IMR-90 (cell line): ENCODE data around the gene COL6A5. TPM values are rescaled to one million over a fixed set of nuclear protein-coding genes. Genes with fewer than 3 reads are reported as not detected.

Experiments used
- ATAC-seq: fragments of 200-7000 bp; cut with Tn5 transposase; 2 replicates; pipeline ENCODE4 v1.9.1; 2020; ENCODE audit warnings: low read depth, mild to moderate bottlenecking, moderate library complexity
- BruUV-seq: library from RNA; stranded (reverse); fragments of 400-500 nt; replicated peaks from 2 replicates; lab custom pipeline; 2021; lab: Mats Ljungman, UMichigan
- CTCF ChIA-PET: fragments of 300-600 bp; formaldehyde crosslinking; extraction: SDS; loops from one replicate; lab custom pipeline; 2021; ENCODE audit warnings: antibody characterized with exemption; lab: Yijun Ruan, JAX
- POLR2A ChIA-PET: fragments of 300-600 bp; sonication (Branson Sonifier 250); formaldehyde crosslinking; loops from one replicate; lab custom pipeline; 2022; ENCODE audit warnings: antibody characterized with exemption; ENCODE audit not compliant: unreplicated experiment; lab: Charles Lee
- DNase-seq: peaks from one replicate; pipeline ENCODE4 v3.0.0; 2013
- H2AFZ ChIP-seq: replicated peaks from 2 replicates; pipeline ENCODE3; 2013; ENCODE audit warnings: low read length, mild to moderate bottlenecking; ENCODE audit not compliant: poor library complexity
- H2AK5ac ChIP-seq: 2 replicates; pipeline ENCODE4 v1.6.1; 2013; ENCODE audit warnings: low read depth, low read length, inconsistent platforms
- H2AK9ac ChIP-seq: replicated peaks from 2 replicates; pipeline ENCODE3; 2013; ENCODE audit warnings: mild to moderate bottlenecking, low read depth, low read length, moderate library complexity; ENCODE audit not compliant: poor library complexity
- H2BK120ac ChIP-seq: 2 replicates; pipeline ENCODE4 v1.6.1; 2013; ENCODE audit warnings: low read depth, low read length, inconsistent platforms
- H2BK15ac ChIP-seq: 3 replicates; pipeline ENCODE4 v1.6.1; 2013; ENCODE audit warnings: low read depth, low read length, inconsistent platforms
- H2BK20ac ChIP-seq: 2 replicates; pipeline ENCODE4 v1.6.1; 2013; ENCODE audit warnings: low read depth, mild to moderate bottlenecking, inconsistent platforms, low read length, moderate library complexity
- H2BK5ac ChIP-seq: 2 replicates; pipeline ENCODE4 v1.6.1; 2013; ENCODE audit warnings: mild to moderate bottlenecking, low read depth, low read length, inconsistent platforms; ENCODE audit not compliant: poor library complexity, severe bottlenecking
- H3K14ac ChIP-seq: replicated peaks from 2 replicates; pipeline ENCODE4 v1.6.1; 2013; ENCODE audit warnings: low read depth, low read length, inconsistent platforms
- H3K18ac ChIP-seq: 2 replicates; pipeline ENCODE4 v1.6.1; 2013; ENCODE audit warnings: low read depth, low read length, control low read depth
- H3K23ac ChIP-seq: 2 replicates; pipeline ENCODE4 v1.6.1; 2013; ENCODE audit warnings: low read depth, low read length, inconsistent platforms
- H3K27ac ChIP-seq: 2 replicates; pipeline ENCODE4 v1.5.1; 2013; ENCODE audit warnings: mild to moderate bottlenecking, control low read depth, low read length; ENCODE audit not compliant: insufficient read depth
- H3K27me3 ChIP-seq: 2 replicates; pipeline ENCODE4 v1.6.1; 2013; ENCODE audit warnings: low read length; ENCODE audit not compliant: control insufficient read depth, insufficient read depth
- H3K36me3 ChIP-seq: 2 replicates; pipeline ENCODE4 v1.6.1; 2013; ENCODE audit warnings: low read length, mixed read lengths; ENCODE audit not compliant: control insufficient read depth, insufficient read depth
- H3K4ac ChIP-seq: 2 replicates; pipeline ENCODE4 v1.6.1; 2013; ENCODE audit warnings: low read depth, low read length, inconsistent platforms
- H3K4me1 ChIP-seq: 2 replicates; pipeline ENCODE4 v1.6.1; 2013; ENCODE audit warnings: low read length, mixed read lengths; ENCODE audit not compliant: control insufficient read depth, insufficient read depth
- H3K4me2 ChIP-seq: 2 replicates; pipeline ENCODE4 v1.6.1; 2013; ENCODE audit warnings: low read depth, mild to moderate bottlenecking, control low read depth, low read length, moderate library complexity
- H3K4me3 ChIP-seq: 2 replicates; pipeline ENCODE4 v1.5.1; 2013; ENCODE audit warnings: low read depth, mild to moderate bottlenecking, control low read depth, low read length, moderate library complexity; ENCODE audit not compliant: insufficient read depth
- H3K56ac ChIP-seq: 2 replicates; pipeline ENCODE4 v1.6.1; 2013; ENCODE audit warnings: low read length, inconsistent platforms; ENCODE audit not compliant: insufficient read depth; ENCODE audit errors: extremely low read depth
- H3K79me1 ChIP-seq, 2 experiments: 2 replicates each; pipeline ENCODE4 v1.6.1; 2013; ENCODE audit warnings: low read length in 2 of 2, inconsistent platforms in 1 of 2, low read depth in 1 of 2
- H3K9ac ChIP-seq: 2 replicates; pipeline ENCODE4 v1.6.1; 2013; ENCODE audit warnings: low read depth, low read length, control low read depth
- H3K9me1 ChIP-seq: 2 replicates; pipeline ENCODE4 v1.6.1; 2013; ENCODE audit warnings: low read length, inconsistent platforms; ENCODE audit not compliant: insufficient read depth
- H3K9me3 ChIP-seq: 2 replicates; pipeline ENCODE4 v1.6.1; 2013; ENCODE audit warnings: low read length; ENCODE audit not compliant: control insufficient read depth, insufficient read depth
- H4K20me1 ChIP-seq: 2 replicates; pipeline ENCODE4 v1.6.1; 2013; ENCODE audit warnings: low read length, inconsistent platforms; ENCODE audit not compliant: insufficient read depth
- H4K5ac ChIP-seq: 2 replicates; pipeline ENCODE4 v1.6.1; 2013; ENCODE audit warnings: mild to moderate bottlenecking, low read depth, low read length, control low read depth
- H4K8ac ChIP-seq, 2 experiments: 2 replicates each; pipeline ENCODE4 v1.6.1; 2013; ENCODE audit warnings: low read depth in 2 of 2, low read length in 2 of 2, control low read depth in 1 of 2, inconsistent platforms in 1 of 2
- H4K91ac ChIP-seq: 2 replicates; pipeline ENCODE4 v1.6.1; 2013; ENCODE audit warnings: low read depth, low read length, inconsistent platforms; ENCODE audit not compliant: insufficient read depth
- USF2 ChIP-seq: fragments of 150-350 bp; IDR thresholded peaks from 2 replicates; pipeline ENCODE4 v1.6.1; 2017; ENCODE audit warnings: mild to moderate bottlenecking, antibody characterized with exemption, low read length, low read depth
- WGBS, 2 experiments: methylation state at CpG; one replicate each; pipeline versions ENCODE4 v1.1.5 to v1.1.7; 2013; ENCODE audit warnings: missing lambda C conversion rate in 2 of 2; ENCODE audit not compliant: insufficient read length in 1 of 2; ENCODE audit errors: extremely low coverage in 2 of 2; 5-methylcytosine and 5-hydroxymethylcytosine counted together
- dilution Hi-C: fragments of 300-500 bp; cut with HindIII; formaldehyde crosslinking; loops from one replicate; pipeline ENCODE4 v1.14.3; 2018; ENCODE audit warnings: low sequenced_read_pairs; ENCODE audit not compliant: unreplicated experiment
- in situ Hi-C: fragments of 300-500 bp; cut with MboI; formaldehyde crosslinking; loops from 3 replicates; pipeline ENCODE4 v1.14.3; 2019; ENCODE audit warnings: low sequenced_read_pairs, inconsistent platforms, mixed read lengths
- intact Hi-C: fragments of 100-400 bp; cut with micrococcal nuclease; formaldehyde crosslinking; loops from 2 replicates; pipeline ENCODE4 v1.10.0; 2022
- polyA plus RNA-seq, 3 experiments: library from polyadenylated mRNA; depleted of rRNA; stranded (reverse); fragments of >200 nt; gene quantifications; 2 replicates each; pipeline ENCODE4 v1.2.3, GENCODE V29; 2012; ENCODE audit warnings: low replicate concordance in 1 of 3
- total RNA-seq: library from RNA; depleted of rRNA; stranded (reverse); fragments of >200 nt; gene quantifications from 2 replicates; pipeline ENCODE4 v1.2.3, GENCODE V29; 2012

COL6A5 gene
- total and polyA plus RNA-seq, 2 of the 4 experiments (the other 2 are of a cell fraction), result not detected

- in situ Hi-C loops, result no loop called here
- Histone ChIP-seq H3K14ac (no peak overlapping the region), H2BK5ac (no peak overlapping the region), H3K36me3 (no peaks in the 10 kb centered on the region), H3K56ac (no peak overlapping the region), H4K8ac (no peak overlapping the region), H3K9me3 (peaks cover 1% of the 10 kb centered on the region; the same call in 1 of the 2 replicates), H3K4ac (no peak overlapping the region), H3K79me1 (no peaks in the 10 kb centered on the region), H2BK120ac (no peak overlapping the region), H3K23ac (no peak overlapping the region), H2BK20ac (no peak overlapping the region), H4K20me1 (no peaks in the 10 kb centered on the region), H3K4me2 (no peak overlapping the region), H4K5ac (no peak overlapping the region), H2BK15ac (no peak overlapping the region), H3K27me3 (no peaks in the 10 kb centered on the region), H3K18ac (no peak overlapping the region), H3K27ac (no peak overlapping the region), H3K9ac (no peak overlapping the region), H2AK5ac (no peak overlapping the region), H4K91ac (no peak overlapping the region), H2AFZ (no peak overlapping the region), H3K4me3 (no peak overlapping the region), H3K4me1 (no peaks in the 10 kb centered on the region), H3K9me1 (no peaks in the 10 kb centered on the region), H2AK9ac (no peak overlapping the region)
- TF ChIP-seq USF2, result no peak
- no CpG with 5 or more reads among the region's 1 CpG for WGBS, 2 experiments
- intact Hi-C loops, result no loop called here
- ChIA-PET CTCF (no interaction called here), POLR2A (no interaction called here)
- dilution Hi-C loops, result no loop called here
- BruUV-seq, result no TSS peak
- ATAC-seq, result no peak
- DNase-seq, result no peak
Observed at GRCh38 chr3:130389743-130390478, 44.4 kb downstream of the COL6A5 start.
